ENCODE data around the gene RBM4. TPM values are rescaled to one million over a fixed set of nuclear protein-coding genes. Genes with fewer than 3 reads are reported as not detected.

The RBM4 gene
- total and polyA plus RNA-seq, 2 of the 13 experiments (the other 11 are each of a cell fraction or from before 2014, with no cell fraction given), result 126 to 136 TPM

DNA sequence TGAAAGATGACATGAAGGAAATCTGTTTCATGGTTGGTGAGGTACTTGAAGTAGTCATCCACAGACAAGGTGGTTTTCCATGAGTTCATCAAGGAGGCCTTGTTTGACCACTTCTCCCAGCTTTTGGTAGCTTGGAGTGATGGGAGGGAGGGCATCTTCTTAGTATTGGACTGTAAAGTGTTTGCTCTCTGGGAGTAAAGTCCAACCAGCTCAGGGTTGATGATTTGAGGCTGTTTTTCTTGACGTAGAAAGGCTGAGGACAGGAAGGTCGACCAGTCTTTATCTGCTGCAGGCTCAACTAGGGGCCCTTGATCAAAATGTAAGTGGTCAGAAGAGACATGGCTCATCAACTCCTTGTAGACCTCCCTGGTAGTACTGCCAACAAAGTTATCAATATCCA lies 47.3 kb upstream of the RBM4 start (continued):
- TF ChIP-seq, protein P1, sequence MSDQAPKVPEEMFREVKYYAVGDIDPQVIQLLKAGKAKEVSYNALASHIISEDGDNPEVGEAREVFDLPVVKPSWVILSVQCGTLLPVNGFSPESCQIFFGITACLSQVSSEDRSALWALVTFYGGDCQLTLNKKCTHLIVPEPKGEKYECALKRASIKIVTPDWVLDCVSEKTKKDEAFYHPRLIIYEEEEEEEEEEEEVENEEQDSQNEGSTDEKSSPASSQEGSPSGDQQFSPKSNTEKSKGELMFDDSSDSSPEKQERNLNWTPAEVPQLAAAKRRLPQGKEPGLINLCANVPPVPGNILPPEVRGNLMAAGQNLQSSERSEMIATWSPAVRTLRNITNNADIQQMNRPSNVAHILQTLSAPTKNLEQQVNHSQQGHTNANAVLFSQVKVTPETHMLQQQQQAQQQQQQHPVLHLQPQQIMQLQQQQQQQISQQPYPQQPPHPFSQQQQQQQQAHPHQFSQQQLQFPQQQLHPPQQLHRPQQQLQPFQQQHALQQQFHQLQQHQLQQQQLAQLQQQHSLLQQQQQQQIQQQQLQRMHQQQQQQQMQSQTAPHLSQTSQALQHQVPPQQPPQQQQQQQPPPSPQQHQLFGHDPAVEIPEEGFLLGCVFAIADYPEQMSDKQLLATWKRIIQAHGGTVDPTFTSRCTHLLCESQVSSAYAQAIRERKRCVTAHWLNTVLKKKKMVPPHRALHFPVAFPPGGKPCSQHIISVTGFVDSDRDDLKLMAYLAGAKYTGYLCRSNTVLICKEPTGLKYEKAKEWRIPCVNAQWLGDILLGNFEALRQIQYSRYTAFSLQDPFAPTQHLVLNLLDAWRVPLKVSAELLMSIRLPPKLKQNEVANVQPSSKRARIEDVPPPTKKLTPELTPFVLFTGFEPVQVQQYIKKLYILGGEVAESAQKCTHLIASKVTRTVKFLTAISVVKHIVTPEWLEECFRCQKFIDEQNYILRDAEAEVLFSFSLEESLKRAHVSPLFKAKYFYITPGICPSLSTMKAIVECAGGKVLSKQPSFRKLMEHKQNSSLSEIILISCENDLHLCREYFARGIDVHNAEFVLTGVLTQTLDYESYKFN (CRISPR knock-in tag; conservative IDR thresholded peaks at IDR 0.05), result 0 out of 2 replicates have a peak, but pooled peaks have one; percentile 43
- TF ChIP-seq ZNF230 (CRISPR knock-in tag; IDR thresholded peaks at IDR 0.05), result no peak
- TF ChIP-seq KLF6 (CRISPR knock-in tag; IDR thresholded peaks at IDR 0.05), result no peak
- TF ChIP-seq GATA4 (IDR thresholded peaks at IDR 0.05; ENCODE audit: borderline replicate concordance, low read depth), result no peak
- TF ChIP-seq KDM5A (IDR thresholded peaks at IDR 0.05; ENCODE audit: borderline replicate concordance, low read length), result no peak
- TF ChIP-seq MED1 (CRISPR knock-in tag; IDR thresholded peaks at IDR 0.05), result 0 out of 2 replicates have a peak, but pooled peaks have one; percentile 30
- TF ChIP-seq ZNF24 (IDR thresholded peaks at IDR 0.05), result no peak
- 0 out of 2 replicates have a peak, but pooled peaks have one; percentile 45 for TF ChIP-seq ZNF547 (CRISPR knock-in tag; IDR thresholded peaks at IDR 0.05)
- peak; percentile 38 for TF ChIP-seq ASH2L (IDR thresholded peaks at IDR 0.05; ENCODE audit: insufficient read length, low read depth, low read length)
- TF ChIP-seq MEIS1 (CRISPR knock-in tag; IDR thresholded peaks at IDR 0.05; ENCODE audit: borderline replicate concordance), result no peak
- TF ChIP-seq SPEN (CRISPR knock-in tag; IDR thresholded peaks at IDR 0.05; ENCODE audit: low read depth), result no peak
- TF ChIP-seq ZNF546 (CRISPR knock-in tag; conservative IDR thresholded peaks at IDR 0.05), result no peak
- TF ChIP-seq GATAD2A (CRISPR knock-in tag; IDR thresholded peaks at IDR 0.05), result peak; percentile 57; the same call in 1 of the 2 replicates
- TF ChIP-seq FOXM1 (CRISPR knock-in tag; IDR thresholded peaks at IDR 0.05), result no peak
- TF ChIP-seq ZNF136 (CRISPR knock-in tag; IDR thresholded peaks at IDR 0.05; ENCODE audit: low read depth), result no peak
- no peak for TF ChIP-seq ZNF75D (CRISPR knock-in tag; IDR thresholded peaks at IDR 0.05; ENCODE audit: borderline replicate concordance)
- TF ChIP-seq, protein P2, sequence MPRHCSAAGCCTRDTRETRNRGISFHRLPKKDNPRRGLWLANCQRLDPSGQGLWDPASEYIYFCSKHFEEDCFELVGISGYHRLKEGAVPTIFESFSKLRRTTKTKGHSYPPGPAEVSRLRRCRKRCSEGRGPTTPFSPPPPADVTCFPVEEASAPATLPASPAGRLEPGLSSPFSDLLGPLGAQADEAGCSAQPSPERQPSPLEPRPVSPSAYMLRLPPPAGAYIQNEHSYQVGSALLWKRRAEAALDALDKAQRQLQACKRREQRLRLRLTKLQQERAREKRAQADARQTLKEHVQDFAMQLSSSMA (CRISPR knock-in tag; IDR thresholded peaks at IDR 0.05), result no peak
- no peak for TF ChIP-seq RARA (CRISPR knock-in tag; IDR thresholded peaks at IDR 0.05)
- TF ChIP-seq HOXA9 (CRISPR knock-in tag; IDR thresholded peaks at IDR 0.05; ENCODE audit: borderline replicate concordance), result no peak
- 0 out of 2 replicates have a peak, but pooled peaks have one; percentile 11 for TF ChIP-seq NCOA2 (CRISPR knock-in tag; IDR thresholded peaks at IDR 0.05)
- TF ChIP-seq, protein P3, sequence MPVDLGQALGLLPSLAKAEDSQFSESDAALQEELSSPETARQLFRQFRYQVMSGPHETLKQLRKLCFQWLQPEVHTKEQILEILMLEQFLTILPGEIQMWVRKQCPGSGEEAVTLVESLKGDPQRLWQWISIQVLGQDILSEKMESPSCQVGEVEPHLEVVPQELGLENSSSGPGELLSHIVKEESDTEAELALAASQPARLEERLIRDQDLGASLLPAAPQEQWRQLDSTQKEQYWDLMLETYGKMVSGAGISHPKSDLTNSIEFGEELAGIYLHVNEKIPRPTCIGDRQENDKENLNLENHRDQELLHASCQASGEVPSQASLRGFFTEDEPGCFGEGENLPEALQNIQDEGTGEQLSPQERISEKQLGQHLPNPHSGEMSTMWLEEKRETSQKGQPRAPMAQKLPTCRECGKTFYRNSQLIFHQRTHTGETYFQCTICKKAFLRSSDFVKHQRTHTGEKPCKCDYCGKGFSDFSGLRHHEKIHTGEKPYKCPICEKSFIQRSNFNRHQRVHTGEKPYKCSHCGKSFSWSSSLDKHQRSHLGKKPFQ (CRISPR knock-in tag; IDR thresholded peaks at IDR 0.05; ENCODE audit: insufficient replicate concordance), result no peak
- no peak for TF ChIP-seq ZNF598 (CRISPR knock-in tag; IDR thresholded peaks at IDR 0.05; ENCODE audit: borderline replicate concordance)
- TF ChIP-seq, protein P4, sequence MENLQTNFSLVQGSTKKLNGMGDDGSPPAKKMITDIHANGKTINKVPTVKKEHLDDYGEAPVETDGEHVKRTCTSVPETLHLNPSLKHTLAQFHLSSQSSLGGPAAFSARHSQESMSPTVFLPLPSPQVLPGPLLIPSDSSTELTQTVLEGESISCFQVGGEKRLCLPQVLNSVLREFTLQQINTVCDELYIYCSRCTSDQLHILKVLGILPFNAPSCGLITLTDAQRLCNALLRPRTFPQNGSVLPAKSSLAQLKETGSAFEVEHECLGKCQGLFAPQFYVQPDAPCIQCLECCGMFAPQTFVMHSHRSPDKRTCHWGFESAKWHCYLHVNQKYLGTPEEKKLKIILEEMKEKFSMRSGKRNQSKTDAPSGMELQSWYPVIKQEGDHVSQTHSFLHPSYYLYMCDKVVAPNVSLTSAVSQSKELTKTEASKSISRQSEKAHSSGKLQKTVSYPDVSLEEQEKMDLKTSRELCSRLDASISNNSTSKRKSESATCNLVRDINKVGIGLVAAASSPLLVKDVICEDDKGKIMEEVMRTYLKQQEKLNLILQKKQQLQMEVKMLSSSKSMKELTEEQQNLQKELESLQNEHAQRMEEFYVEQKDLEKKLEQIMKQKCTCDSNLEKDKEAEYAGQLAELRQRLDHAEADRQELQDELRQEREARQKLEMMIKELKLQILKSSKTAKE (CRISPR knock-in tag; IDR thresholded peaks at IDR 0.05; ENCODE audit: borderline replicate concordance), result no peak
- TF ChIP-seq KDM2A (CRISPR knock-in tag; IDR thresholded peaks at IDR 0.05; ENCODE audit: borderline replicate concordance, low read depth), result no peak

Measured in HepG2 (cell line).